ENCODE measurements around the gene OR8B8. TPM values are rescaled to one million over a fixed set of nuclear protein-coding genes. Genes with fewer than 3 reads are reported as not detected.
A peak's percentile ranks its signal among the peaks of the same experiment; 100 is the strongest.
"Not testable (repeated sequence)": the region's sequence is repeated elsewhere in the genome, so short reads cannot be mapped to it uniquely, and the experiment has no call there.

OR8B8 gene
- not detected in 2 replicates for total RNA-seq

- no peak for DNase-seq
Observed at GRCh38 chr11:124445646-124446150, at the start of gene OR8B8. TSS of gene OR8B8 (minus strand) at chr11:124445696. CDS start at chr11:124441085, 4,611 bp downstream.

DNA sequence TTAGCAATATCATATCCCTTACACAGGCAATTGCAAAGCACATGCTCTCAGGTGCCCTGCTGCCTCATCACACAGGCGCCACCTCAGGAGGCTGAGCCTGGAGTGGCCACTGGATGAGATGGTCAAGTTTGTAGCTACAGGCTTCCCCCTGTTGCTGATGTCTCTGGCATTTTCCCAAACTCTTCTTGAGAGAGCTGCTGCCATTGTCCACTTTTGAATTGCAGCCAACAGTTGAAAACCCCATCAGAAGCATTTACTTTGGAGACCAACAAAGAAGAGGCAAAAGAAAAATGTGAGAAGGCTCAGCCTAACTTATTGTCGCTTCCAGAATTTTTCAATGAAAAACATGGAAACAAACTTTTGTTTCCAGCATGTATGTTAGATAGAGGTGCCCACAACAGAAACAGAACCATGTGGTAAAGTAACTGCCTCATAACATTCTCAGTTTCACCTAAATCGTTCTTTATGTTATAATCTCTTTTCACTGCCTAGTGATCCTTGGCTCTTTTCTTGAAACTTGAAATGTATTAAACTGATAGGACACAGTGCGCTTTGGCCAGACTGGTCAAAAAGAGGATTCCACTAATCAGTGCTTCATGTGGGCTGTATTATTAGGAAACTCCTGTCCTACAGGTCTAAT lies 47.6 kb upstream of the OR8B8 start:
- DNase-seq = peak; percentile 18

DNA sequence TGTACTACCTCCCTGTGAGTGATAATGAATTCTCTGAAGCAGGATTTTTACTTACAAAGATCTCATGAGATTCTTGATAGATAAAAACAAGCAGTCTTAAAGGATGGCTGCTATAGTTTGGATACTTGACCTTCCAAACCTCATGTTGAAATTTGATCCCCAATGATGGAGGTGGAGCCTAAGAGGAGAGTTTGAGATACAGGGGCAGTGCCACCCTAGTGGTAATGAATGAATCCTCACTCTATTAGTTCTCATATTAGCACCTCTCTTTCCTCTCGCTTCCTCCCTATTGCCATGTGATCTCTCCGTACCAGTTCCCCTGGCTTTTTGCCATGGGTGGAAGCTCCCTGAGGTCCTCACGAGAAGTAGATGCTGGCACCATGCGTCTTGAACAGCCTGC lies 37.9 kb upstream of the OR8B8 start:
- no peak for DNase-seq

DNA sequence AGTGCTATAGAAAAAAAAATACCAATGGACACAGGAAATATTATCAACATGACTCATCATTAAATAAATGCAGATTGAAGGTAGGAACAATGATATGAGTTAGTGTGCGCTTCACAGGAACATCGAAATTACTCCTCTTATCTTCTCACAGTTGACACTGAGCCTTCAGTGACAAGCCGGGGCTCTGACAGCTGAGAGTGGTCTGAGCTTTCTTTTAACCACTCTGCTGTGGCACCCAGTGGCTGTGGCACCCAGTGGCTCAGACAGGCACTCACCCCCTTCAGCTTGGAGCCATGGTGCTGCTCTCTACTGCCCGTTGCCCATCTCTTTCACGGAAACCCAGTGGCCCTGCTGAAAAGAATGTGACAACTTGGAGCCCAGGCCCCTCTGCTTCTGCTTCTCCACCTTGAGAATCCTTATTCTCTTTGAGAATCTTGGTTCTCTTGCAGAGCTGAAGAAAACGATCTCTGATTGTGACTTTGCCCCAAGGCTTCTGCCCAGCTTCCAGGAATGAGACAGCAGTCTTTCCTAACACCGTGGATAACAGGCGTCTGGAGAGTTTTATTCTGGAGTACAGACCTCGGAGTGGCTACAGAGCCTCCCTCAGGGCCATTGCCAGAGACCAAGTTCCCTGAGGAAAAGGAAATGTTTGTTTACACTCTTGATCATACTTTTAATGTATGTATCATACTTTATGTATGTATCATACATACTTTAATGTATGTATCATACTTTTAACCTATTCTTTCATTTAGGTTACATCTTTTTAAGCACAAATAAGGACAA lies 37.1 kb upstream of the OR8B8 start:
- DNase-seq = peak; percentile 25

GRCh38 chr11:124481365-124482323 lies 36.1 kb upstream of the OR8B8 start:
- peak; percentile 63 for DNase-seq

DNA sequence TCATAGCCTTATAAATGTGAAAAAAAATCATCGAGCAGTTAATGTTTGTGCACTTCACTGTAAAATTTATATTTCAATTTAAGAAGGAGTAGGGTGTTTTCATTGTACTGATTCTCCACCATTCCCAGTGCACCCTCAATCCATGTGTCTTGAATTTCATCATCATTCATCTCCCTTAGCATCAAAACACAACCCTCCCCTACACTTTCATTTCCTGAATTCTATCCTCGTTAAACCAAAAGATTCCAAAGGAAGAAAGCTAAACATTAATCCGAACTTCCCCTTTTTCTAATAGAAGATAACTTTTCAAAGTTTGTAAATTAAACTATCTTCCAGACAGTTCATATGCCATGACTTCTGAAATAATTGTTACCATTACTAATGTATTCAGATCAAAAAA lies 34.1 kb upstream of the OR8B8 start:
- DNase-seq = no peak

DNA sequence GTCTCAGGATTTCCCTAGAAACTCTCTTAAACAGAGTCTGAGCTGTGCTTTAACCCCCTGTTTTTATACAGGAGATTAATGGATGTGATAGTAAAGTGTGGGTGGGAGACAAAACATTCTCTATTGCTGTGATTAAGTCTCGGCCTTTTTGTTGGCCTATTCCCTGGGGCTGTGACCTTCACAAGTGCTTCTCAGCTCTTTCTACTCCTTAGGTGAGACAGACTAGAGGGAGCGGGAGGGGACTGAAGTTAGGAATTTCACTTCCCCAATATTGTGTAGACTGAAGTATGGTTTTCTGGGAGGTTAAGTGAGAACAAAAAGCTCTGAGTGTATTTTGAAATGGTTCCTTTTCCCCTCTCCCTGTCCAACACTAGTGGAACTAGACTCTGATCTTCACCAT lies 29.8 kb upstream of the OR8B8 start:
- DNase-seq = no peak

DNA sequence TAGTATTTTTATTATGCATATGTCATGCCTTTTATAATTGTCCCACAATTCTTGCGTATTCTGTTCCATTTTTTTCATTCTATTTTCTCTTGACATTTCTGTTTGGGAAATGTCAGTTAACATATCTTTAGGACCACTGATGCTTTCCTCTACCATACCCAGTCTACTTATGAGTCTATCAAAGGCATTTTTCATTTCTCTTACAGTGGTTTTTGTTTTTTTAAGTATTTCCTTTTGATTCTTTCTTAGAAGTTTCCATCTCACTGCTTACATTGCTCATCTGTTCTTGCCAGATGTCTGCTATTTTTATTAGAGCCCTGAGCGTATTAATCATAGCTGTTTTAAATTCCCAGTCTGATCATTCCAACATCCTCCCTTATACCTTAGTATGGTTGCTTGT lies 29.3 kb upstream of the OR8B8 start:
- no peak for DNase-seq

DNA sequence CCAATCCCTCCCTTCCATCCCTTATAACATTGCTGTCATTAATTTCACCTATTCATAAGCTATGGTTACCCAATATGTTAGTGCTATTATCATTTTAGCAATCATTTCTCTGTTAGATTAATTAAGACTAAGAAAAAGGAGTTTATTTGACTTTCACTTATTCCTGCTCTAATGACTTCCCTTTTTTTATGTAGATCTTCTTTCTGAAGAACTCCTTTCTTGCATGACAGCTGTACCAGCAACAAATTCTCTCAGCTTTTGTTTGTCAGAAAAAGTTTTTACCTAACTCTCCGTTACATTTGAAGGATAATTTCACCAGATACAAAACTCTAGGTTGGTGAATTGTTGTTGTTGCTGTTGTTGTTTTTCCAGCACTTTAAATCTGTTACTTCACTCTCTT lies 28.6 kb upstream of the OR8B8 start:
- no peak for DNase-seq

- DNase-seq = no peak
Observed at GRCh38 chr11:124473476-124473875, 28.0 kb upstream of the OR8B8 start.

DNA sequence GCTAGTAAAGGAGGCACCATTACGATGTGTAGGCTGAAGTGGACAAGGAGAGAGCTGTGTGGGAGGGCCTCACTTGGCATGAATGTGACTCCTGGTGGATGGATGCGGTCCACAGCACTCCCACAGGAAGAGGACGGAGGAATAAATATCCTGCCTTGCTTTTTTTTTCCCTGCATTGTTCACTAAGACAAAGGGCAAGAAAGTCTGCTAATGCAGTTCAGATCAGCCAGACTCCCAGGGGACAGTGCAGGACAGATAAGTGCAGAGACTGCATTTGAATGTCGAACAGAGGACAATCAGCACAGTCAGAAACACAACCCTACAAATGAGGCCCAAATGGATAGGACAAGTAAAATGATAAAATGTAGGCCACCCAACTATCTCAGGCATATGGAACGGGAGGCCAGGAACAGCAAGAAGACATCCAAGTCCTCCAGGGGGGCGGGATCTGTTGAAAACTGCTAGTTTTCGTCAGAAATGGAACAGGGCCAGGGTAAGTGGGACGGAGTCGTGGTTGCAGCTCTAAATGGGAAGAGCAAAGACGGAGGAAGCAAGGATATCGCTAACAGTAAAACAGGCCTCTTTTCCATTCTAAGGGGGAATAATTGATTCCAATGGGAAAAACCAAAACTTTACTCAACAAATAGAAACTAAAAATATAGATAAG lies 25.2 kb upstream of the OR8B8 start:
- peak; percentile 9 for DNase-seq

DNA sequence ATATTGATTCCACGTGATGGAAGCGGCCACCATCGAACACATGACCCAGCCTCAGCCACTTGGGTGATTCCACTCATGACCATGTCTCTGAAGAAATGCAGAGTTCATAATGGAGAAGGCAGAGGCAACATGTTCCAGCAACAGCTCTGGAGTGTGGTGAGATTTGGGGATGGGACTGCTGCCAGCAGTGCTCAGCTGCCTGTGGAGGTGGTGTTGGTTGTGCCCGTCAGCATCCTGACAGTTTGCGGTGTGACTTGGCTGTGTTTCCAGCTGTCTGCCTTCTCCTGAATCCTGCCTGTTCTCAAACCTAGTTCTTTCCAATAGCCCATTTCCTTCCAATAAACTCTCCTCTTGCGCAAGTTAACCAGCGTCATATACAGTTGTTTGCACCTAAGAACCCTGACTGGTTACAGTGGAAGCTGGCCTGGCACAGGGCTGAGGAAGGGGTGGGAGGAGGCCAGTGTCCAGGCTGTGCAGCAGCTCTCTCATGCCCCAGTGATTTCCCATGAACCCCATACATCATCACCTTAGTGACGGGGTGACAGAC lies 22.0 kb upstream of the OR8B8 start:
- DNase-seq = no peak

GRCh38 chr11:124465368-124465767 lies 19.9 kb upstream of the OR8B8 start:
- no peak for DNase-seq

DNA sequence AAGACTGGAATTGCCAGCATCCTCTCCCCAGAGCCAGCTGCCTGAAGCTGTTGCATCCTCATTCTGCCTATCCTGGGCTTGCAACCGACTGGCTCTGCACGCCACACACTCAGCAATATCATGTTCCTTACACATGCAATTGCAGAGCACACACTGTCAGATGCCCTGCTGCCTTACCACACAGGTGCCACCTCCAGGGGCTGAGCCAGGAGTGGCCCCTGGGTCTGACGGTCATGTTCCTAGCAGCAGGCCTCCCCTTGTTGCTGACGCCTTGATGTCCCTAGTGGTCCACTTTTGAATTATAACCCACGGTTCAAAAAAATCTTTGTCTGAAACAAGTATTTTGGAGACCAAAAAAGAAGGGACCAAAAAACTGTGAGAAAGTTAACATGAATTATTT lies 18.5 kb upstream of the OR8B8 start:
- no peak for DNase-seq

- DNase-seq = no peak
Observed at GRCh38 chr11:124463324-124463723, 17.8 kb upstream of the OR8B8 start.

DNA sequence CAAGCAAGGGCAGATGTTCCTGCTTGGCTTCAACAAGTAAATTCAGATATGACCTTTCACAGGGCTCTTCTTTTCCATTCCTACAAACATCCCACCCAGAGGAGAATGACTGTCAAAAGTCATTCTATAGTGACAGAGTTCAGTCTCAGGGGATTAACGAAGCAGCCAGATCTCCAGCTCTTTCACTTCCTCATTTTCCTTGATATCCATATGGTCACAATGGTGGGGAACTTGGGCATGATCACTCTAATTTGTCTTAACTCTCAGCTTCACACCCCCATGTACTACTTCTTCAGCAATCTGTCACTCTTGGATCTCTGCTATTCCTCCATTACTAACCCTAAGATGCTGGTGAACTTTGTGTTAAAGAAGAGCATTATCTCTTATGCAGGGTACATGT lies 15.0 kb upstream of the OR8B8 start:
- DNase-seq = no peak

DNA sequence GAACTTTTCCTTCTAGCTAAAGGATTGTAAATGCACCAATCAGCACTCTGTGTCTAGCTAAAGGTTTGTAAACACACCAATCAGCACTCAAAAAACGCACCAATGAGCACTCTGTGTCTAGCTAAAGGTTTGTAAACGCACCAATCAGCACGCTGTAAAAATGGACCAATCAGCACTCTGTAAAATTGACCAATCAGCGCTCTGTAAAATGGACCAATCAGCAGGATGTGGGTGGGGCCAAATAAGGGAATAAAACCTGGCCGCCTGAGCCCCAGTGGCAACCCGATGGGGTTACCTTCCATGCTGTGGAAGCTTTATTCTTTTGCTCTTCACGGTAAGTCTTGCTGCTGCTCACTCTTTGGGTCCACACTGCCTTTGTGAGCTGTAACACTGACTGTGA lies 13.9 kb upstream of the OR8B8 start:
- not testable (repeated sequence) for DNase-seq

GRCh38 chr11:124454552-124454951 lies 9.1 kb upstream of the OR8B8 start:
- no peak for DNase-seq

- DNase-seq = no peak
Observed at GRCh38 chr11:124446916-124447315, 1.4 kb upstream of the OR8B8 start.

DNA sequence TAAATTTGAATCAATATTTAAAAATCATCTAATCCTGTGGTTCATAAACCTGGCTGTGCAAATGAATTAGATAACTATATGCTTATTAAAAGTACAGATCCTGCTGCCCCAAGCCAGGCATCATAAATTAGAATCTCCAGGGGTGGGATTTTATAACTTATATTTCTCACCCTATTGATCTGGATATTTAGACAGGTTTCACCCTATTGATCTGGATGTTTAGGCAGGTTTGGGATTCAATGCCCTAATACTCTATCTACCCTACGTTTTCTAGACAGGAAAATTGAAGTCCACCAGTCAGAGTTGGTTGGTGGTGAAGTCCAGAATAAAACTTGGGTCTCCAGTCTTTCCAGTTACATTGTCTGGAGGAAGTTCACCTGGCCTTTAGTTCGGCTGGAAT lies 2.6 kb downstream of the OR8B8 start:
- DNase-seq = no peak

- no peak for DNase-seq
Observed at GRCh38 chr11:124442442-124442841, 3.1 kb downstream of the OR8B8 start.

GRCh38 chr11:124441519-124441918 lies 4.0 kb downstream of the OR8B8 start:
- no peak for DNase-seq

All from dermis blood vessel endothelial cell (primary cell).